Common myeloid progenitor, CD34-positive (primary cell): ENCODE measurements around the gene SVOP. TPM values are rescaled to one million over a fixed set of nuclear protein-coding genes. Genes with fewer than 3 reads are reported as not detected.

Experiments used
- CTCF ChIA-PET: fragments of 350-600 bp; sonication (Branson Sonifier 250); formaldehyde crosslinking; loops from one replicate; lab custom pipeline; 2021; ENCODE audit warnings: antibody characterized with exemption; lab: Charles Lee
- POLR2A ChIA-PET: fragments of 350-600 bp; sonication (Branson Sonifier 250); formaldehyde crosslinking; loops from one replicate; lab custom pipeline; 2021; ENCODE audit warnings: antibody characterized with exemption; lab: Charles Lee
- DNase-seq, 3 donors: peaks; one replicate each; pipeline versions ENCODE4 v3.0.0 to v3.0.0-alpha.2; 2013
- H3K27ac ChIP-seq, 2 experiments: 1 replicate in 1 of 2; 2 replicates in 1 of 2; pipeline ENCODE4 v1.7.0; 2013; ENCODE audit warnings: inconsistent platforms in 2 of 2, low read length in 2 of 2, mild to moderate bottlenecking in 2 of 2, low read depth in 1 of 2, moderate library complexity in 1 of 2; ENCODE audit not compliant: severe bottlenecking in 2 of 2, insufficient read depth in 1 of 2, poor library complexity in 1 of 2
- H3K27me3 ChIP-seq, 5 experiments: replicated peaks in 2 of 5; 1 replicate in 3 of 5; 2 replicates in 2 of 5; pipeline versions ENCODE4 v1.6.1 to v1.7.0; 2013; ENCODE audit warnings: low read length in 4 of 5, mild to moderate bottlenecking in 2 of 5, moderate library complexity in 2 of 5, inconsistent platforms in 1 of 5; ENCODE audit not compliant: insufficient read depth in 5 of 5, control insufficient read depth in 4 of 5
- H3K36me3 ChIP-seq, 4 experiments: 1 replicate in 2 of 4; 2 replicates in 2 of 4; pipeline versions ENCODE4 v1.6.1 to v1.7.0; 2013; ENCODE audit warnings: low read length in 3 of 4, control low read depth in 1 of 4, mild to moderate bottlenecking in 1 of 4; ENCODE audit not compliant: control insufficient read depth in 4 of 4, insufficient read depth in 4 of 4
- H3K4me1 ChIP-seq, 4 experiments: 1 replicate in 3 of 4; 2 replicates in 1 of 4; pipeline versions ENCODE4 v1.6.1 to v1.7.1; 2013; ENCODE audit warnings: low read length in 3 of 4, mild to moderate bottlenecking in 3 of 4, control low read depth in 1 of 4, inconsistent platforms in 1 of 4, moderate library complexity in 1 of 4; ENCODE audit not compliant: control insufficient read depth in 4 of 4, insufficient read depth in 4 of 4; ENCODE audit errors: control extremely low read depth in 1 of 4
- H3K4me3 ChIP-seq, 7 experiments: 1 replicate in 4 of 7; 2 replicates in 3 of 7; pipeline versions ENCODE4 v1.5.1 to v1.7.0; 2013; ENCODE audit warnings: mild to moderate bottlenecking in 7 of 7, low read length in 6 of 7, moderate library complexity in 6 of 7, inconsistent platforms in 2 of 7, low read depth in 2 of 7, control low read depth in 1 of 7; ENCODE audit not compliant: insufficient read depth in 4 of 7, control insufficient read depth in 1 of 7; ENCODE audit errors: extremely low read depth in 1 of 7
- H3K9me3 ChIP-seq, 5 experiments: 1 replicate in 4 of 5; 2 replicates in 1 of 5; pipeline versions ENCODE4 v1.6.1 to v1.7.1; 2013; ENCODE audit warnings: low read length in 4 of 5, mild to moderate bottlenecking in 2 of 5, inconsistent platforms in 1 of 5, low read depth in 1 of 5, moderate library complexity in 1 of 5; ENCODE audit not compliant: control insufficient read depth in 4 of 5, insufficient read depth in 2 of 5; ENCODE audit errors: control extremely low read depth in 1 of 5
- WGBS: methylation state at CpG from one replicate; pipeline ENCODE4 v1.1.5; 2013; ENCODE audit not compliant: insufficient coverage; 5-methylcytosine and 5-hydroxymethylcytosine counted together
- polyA plus RNA-seq: library from polyadenylated mRNA; unstranded; fragments of 120-200 nt; gene quantifications from one replicate; pipeline ENCODE4 v1.2.1, GENCODE V29; 2013

The SVOP gene, protein sequence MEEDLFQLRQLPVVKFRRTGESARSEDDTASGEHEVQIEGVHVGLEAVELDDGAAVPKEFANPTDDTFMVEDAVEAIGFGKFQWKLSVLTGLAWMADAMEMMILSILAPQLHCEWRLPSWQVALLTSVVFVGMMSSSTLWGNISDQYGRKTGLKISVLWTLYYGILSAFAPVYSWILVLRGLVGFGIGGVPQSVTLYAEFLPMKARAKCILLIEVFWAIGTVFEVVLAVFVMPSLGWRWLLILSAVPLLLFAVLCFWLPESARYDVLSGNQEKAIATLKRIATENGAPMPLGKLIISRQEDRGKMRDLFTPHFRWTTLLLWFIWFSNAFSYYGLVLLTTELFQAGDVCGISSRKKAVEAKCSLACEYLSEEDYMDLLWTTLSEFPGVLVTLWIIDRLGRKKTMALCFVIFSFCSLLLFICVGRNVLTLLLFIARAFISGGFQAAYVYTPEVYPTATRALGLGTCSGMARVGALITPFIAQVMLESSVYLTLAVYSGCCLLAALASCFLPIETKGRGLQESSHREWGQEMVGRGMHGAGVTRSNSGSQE
- polyA plus RNA-seq = not detected

DNA sequence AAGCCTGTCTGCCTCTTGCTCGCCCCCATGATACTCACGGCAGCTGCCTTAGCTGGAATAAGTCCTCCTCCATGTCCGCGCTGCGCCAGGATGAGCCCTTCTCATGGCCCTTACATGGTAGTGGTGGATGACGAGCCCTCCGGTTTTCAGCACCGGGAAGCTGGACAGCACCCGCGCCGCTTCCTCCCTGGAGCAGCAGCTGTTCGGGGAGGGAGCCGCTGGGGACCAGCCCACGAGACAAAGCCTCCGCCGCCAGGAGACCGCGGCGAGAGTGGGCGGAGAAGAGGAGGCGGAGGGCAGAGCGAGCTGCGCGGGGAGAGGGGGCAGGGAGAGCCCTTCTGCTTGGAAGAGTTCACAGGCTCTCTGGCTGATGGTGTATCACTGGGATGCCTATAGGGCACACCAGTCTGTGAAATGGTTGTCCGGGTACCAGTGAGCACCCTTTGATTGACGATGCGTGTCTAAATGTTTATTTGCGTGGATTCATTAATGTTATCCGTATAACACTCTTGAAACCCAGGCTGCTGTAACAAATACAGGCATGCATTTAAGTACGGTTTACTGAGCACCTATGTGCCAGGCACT, at the start of gene SVOP:
Gene SVOP (minus strand): TSS at position 273 of the 585 bp plus-strand sequence. CDS start 200 bp downstream, at position 73.
- ChIA-PET CTCF (interaction anchor here (1.3 kb wide), 1 partner anchor 91 kb away, joined by 3 read pairs; no protein-coding TSS in a partner anchor), POLR2A (no interaction called here)
- peak; percentile 69 to 87 (median 84) for DNase-seq
- Histone ChIP-seq H3K4me1 (peaks cover 0 to 6% (median 4%) of the 10 kb centered on the region in 4 experiments), H3K36me3 (no peaks in the 10 kb centered on the region), H3K9me3 (no peaks in the 10 kb centered on the region), H3K4me3 (peak within 1 kb of the TSS in 2 of 7 experiments; percentile 14 to 54), H3K27me3 (peaks cover 0 to 3% (median 0%) of the 10 kb centered on the region in 5 experiments), H3K27ac (no peak within 1 kb of the TSS)
- WGBS = 8% methylated on average over 19 of the region's 30 CpGs

DNA sequence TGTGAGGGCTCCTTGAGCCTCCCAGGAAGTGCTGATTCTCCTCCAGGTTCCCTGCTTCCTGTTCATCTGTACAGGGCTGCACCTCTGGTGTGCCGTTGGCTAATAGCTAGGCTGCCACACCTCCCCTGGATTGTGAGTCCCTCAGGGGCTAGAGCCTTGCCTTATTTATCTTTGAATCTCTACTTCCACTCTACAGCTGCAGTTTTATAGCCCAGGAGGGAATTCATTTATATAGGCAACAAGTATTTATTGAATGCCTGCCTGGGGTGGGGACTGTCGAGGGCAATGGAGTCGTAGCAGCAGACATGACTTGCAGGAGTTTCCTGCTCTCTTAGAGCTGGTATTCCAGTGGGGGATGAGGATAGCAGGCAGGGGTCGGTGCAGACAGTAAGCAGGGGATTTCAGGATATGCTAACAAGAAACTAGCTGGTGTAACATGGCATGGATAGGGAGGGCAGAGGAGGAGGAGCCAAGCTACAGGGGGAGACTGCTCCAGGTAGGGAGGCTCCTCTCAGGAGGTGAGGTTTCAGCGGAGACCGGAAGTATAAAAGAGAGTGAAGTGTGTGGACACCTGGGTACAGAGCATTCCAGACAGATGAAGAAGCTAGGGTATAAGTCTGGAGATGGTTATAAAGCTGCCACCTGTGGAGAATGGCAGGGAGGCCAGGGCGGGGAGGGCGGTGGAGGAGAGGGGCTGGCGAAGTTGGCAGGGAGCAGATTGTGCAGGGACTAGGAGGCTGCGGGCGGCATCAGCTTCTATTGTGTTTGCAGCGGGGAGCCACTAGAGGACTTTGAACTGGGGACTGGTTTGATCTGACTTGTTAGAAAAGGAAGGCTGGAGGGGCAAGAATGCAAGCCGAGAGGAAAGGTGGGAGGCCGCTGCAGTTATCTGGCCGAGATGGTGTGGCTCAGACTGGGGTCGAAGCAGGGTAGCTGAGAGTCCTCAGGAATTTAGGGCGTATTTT, 48.7 kb upstream of the SVOP start:
- POLR2A ChIA-PET = no interaction called here
- Histone ChIP-seq H3K27ac (no peak overlapping the region), H3K9me3 (no peaks in the 10 kb centered on the region), H3K4me1 (no peaks in the 10 kb centered on the region), H3K27me3 (no peaks in the 10 kb centered on the region), H3K36me3 (peaks cover 24 to 46% (median 29%) of the 10 kb centered on the region in 4 experiments), H3K4me3 (no peak overlapping the region)
- no peak for DNase-seq
- 98% methylated on average over 15 of the region's 17 CpGs for WGBS
- CTCF ChIA-PET = interaction anchor here (1.1 to 1.4 kb wide), 2 partner anchors 9 to 15 kb away, joined by 3 read pairs; no protein-coding TSS in a partner anchor

DNA sequence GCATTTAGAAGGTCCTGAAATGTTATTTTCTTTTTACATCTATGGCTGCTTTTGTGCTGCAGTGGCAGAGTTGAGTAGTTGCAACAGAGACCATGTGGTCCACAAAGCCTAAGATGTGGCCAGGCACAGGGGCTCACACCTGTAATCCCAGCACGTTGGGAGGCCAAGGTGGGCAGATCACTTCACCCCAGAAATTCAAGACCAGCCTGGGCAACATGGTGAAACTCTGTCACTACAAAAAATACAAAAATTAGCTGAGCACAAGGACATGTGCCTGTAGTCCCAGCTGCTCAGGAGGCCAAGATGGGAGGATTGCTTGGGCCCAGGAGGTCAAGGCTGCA, 45.0 kb upstream of the SVOP start:
- ChIA-PET CTCF (interaction anchor here (0.7 kb wide), 1 partner anchor 12 kb away, joined by 3 read pairs; no protein-coding TSS in a partner anchor), POLR2A (no interaction called here)
- Histone ChIP-seq H3K9me3 (peaks cover 0 to 8% (median 0%) of the 10 kb centered on the region in 5 experiments), H3K4me3 (no peak overlapping the region), H3K27me3 (no peaks in the 10 kb centered on the region), H3K4me1 (no peaks in the 10 kb centered on the region), H3K36me3 (peaks cover 21 to 33% (median 23%) of the 10 kb centered on the region in 4 experiments), H3K27ac (no peak overlapping the region)
- 80% methylated on average over 1 of the region's 1 CpG for WGBS
- no peak for DNase-seq

DNA sequence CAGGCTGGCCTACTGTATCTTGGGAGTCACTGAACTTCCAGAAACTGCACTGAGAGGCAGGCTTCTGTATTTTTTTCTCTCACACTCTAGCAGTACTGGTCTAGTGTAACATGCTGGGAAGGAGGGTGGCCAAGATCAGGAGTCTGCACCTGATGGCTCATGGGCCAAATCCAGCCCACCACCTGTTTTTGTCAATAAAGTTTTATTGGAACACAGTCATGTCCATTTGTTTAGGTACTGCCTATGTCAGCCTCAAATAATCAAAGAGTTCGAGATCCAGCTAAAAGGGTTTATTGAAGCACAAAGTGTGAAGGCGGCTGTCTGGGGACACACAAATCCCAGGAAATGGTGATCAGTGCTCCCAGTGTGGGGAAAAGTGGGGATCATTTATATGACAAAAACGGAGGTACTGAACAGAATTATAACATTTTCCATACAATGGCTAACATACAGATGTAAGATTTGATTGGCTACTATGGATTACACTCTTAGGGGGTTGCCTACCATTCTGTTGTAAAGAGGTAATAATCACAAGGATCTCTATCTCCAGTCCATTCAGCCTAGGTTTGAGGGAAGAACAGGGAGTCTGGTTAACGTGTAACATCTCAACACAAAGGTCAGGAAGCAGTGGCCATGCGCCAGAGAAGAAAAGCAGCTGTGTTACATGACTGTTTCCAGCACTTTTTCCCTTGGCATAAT, 44.4 kb upstream of the SVOP start:
- WGBS = 98% methylated on average over 4 of the region's 5 CpGs
- CTCF ChIA-PET = interaction anchor here (0.7 to 1.2 kb wide), 2 partner anchors 10 to 13 kb away, joined by 3 to 4 read pairs; no protein-coding TSS in a partner anchor
- Histone ChIP-seq H3K9me3 (peaks cover 0 to 8% (median 0%) of the 10 kb centered on the region in 5 experiments), H3K4me1 (no peaks in the 10 kb centered on the region), H3K36me3 (peaks cover 16 to 31% (median 23%) of the 10 kb centered on the region in 4 experiments), H3K27ac (no peak overlapping the region), H3K4me3 (no peak overlapping the region), H3K27me3 (no peaks in the 10 kb centered on the region)
- POLR2A ChIA-PET = no interaction called here
- no peak for DNase-seq

DNA sequence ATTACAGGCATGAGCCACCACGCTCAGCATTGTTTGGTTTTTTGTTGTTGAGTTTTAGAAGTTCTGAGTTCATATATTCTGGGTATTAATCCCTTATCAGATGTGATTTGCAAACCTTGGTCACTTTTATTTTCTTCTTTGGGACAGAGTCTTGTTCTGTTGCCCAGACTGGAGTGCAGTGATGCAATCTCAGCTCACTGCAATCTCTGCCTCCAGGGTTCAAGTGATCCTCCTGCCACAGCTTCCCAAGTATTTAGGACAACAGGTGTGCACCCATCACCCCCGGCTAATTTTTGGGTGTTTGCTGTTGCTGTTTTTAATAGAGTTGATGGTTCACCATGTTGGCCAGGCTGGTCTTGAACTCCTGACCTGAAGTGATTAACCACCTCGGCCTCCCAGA, 43.3 kb upstream of the SVOP start:
- Histone ChIP-seq H3K4me1 (no peaks in the 10 kb centered on the region), H3K27me3 (no peaks in the 10 kb centered on the region), H3K4me3 (no peak overlapping the region), H3K27ac (no peak overlapping the region), H3K36me3 (peaks cover 16 to 25% (median 18%) of the 10 kb centered on the region in 4 experiments), H3K9me3 (peaks cover 0 to 8% (median 0%) of the 10 kb centered on the region in 5 experiments)
- WGBS = 100% methylated on average over 2 of the region's 3 CpGs
- ChIA-PET POLR2A (no interaction called here), CTCF (interaction anchor here (1.2 kb wide), 1 partner anchor 9 kb away, joined by 4 read pairs; no protein-coding TSS in a partner anchor)
- DNase-seq = no peak

DNA sequence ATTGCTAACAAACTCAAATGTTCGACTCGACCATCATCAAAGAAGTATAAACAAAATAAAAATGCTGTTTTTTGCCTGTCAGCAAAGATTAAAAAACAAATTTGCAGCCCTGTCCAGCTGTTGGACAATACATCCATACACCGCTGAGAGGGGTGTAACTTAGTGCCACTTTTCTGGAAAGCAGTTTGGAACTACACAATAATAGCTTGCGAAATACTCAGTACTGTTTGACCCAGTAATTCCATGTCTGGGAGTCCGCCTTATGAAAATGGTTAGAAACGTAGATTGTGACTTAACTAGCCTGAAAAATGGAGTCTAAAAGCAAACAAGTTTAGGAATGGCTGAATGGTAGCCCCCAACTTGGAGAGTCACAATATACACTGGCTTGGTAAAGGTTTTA, 37.9 kb upstream of the SVOP start:
- peaks cover under 1 to 8% (median 3%) of the 10 kb centered on the region in 4 experiments for H3K4me1 ChIP-seq
- DNase-seq = no peak
- peaks cover 3 to 18% (median 12%) of the 10 kb centered on the region in 4 experiments for H3K36me3 ChIP-seq
- H3K27ac ChIP-seq = no peak overlapping the region
- peaks cover 0 to 8% (median 0%) of the 10 kb centered on the region in 5 experiments for H3K9me3 ChIP-seq
- no peaks in the 10 kb centered on the region for H3K27me3 ChIP-seq
- CTCF ChIA-PET = no interaction called here
- 93% methylated on average over 5 of the region's 6 CpGs for WGBS
- H3K4me3 ChIP-seq = no peak overlapping the region
- POLR2A ChIA-PET = no interaction called here
